HK-2 (cell line): ENCODE data around the gene CLDN1.
A peak's percentile ranks its signal among the peaks of the same experiment; 100 is the strongest.
"Not testable (repeated sequence)": the region's sequence is repeated elsewhere in the genome, so short reads cannot be mapped to it uniquely, and the experiment has no call there.

Source experiments
- DNase-seq: peaks from one replicate; pipeline ENCODE4 v3.0.0-alpha.2; 2018; ENCODE audit not compliant: unreplicated experiment

Gene CLDN1

GRCh38 chr3:190291994-190292584, 30.2 kb downstream of the CLDN1 start:
- no peak for DNase-seq

- no peak for DNase-seq
Observed at GRCh38 chr3:190289989-190290388, 32.3 kb downstream of the CLDN1 start.

DNA sequence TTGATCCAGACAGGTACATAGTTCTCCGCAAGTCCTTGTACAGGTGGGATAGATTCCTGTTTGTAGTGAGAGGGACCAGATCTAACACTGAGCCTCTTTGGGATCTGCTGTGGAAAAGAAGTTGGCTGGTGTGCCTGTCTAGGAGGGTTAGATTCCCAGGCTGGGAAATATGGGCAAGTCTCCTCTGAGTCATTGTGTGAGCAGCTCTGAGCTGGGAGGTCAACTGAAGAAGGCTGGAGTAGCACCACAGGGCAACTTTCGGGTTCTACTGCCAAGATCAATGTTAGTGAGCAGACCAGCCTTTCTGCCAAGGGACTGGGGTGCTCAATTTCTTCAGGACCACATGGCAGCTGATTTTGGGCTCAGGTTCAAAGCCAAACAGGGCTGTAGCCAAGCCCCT, 33.4 kb downstream of the CLDN1 start:
- no peak for DNase-seq

GRCh38 chr3:190286014-190286413, 36.2 kb downstream of the CLDN1 start:
- DNase-seq: no peak

- no peak for DNase-seq
Observed at GRCh38 chr3:190281308-190282051, 40.8 kb downstream of the CLDN1 start.

- DNase-seq: no peak
Observed at GRCh38 chr3:190279690-190280089, 42.6 kb downstream of the CLDN1 start.

DNA sequence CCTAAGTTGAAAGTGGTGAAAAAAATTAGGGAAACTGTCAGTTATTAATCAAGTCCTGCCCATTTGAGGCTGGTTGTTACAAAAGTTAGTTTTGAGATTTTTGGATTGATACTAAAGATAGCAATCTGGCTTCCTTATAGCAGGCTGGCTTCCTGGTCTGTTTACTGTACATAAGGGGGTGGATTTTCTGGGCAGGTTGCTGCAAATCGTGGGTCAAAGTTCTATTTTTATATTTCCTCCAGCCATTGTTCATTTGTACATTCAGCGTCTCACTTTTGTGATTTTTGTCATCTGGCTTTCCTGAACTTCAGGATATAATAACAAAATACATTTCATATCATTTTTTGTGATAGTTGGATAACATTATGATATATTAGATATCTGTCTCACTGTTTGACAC, 49.5 kb downstream of the CLDN1 start:
- DNase-seq: no peak

DNA sequence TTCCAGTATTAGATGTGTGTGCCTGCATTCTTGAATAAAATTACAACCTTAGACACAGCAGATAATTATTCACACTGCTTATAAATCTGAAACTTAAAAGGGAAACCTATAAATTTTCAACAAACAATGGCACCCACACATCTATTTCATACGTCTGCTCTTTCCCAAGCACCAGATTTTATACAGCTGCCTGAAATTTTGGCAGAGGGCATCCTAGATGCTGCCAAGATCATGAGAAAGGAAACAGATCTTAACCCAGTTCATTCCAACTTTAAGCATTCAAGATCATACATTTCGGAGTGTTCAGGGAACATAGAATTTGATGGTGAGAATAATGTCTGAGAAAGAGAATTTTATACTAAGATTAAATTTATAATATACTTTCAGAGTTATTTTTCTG, 53.1 kb downstream of the CLDN1 start:
- DNase-seq: no peak

DNA sequence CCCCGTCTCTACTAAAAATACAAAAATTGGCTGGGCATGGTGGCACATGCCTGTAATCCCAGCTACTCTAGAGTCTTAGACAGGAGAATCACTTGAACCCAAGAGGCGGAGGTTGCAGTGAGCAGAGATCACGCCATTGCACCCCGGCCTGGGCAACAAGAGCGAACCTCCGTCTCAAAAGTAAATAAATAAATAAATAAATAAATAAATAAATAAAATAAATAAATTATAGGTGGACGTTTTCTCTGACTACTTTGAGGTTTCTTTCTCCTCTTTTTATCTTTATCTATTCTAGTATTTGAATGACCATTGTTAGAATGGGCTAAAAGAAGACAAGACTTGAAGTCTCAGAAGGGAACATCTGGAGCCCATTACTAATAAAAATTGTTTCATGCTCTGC, 54.8 kb downstream of the CLDN1 start:
- DNase-seq: not testable (repeated sequence)

DNA sequence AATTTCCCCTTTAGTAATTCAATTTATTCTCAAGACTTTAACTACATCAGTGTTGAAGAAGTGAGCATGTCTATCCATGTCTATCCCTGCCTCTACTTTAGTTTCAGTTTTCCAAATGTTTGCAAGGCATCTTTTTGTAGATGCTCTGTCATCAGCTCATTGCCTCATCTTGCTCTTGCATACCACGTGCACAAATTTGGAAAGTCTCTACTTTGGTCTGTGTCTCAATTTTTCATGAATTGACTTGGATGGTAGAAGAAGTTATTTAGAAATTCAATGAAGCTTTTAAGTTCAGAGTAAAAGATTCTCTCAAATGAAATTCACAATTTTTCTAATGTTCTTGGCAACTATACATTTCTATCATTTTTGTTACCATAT, 55.3 kb downstream of the CLDN1 start:
- DNase-seq: no peak

- DNase-seq: no peak
Observed at GRCh38 chr3:190266265-190266912, 55.9 kb downstream of the CLDN1 start.

DNA sequence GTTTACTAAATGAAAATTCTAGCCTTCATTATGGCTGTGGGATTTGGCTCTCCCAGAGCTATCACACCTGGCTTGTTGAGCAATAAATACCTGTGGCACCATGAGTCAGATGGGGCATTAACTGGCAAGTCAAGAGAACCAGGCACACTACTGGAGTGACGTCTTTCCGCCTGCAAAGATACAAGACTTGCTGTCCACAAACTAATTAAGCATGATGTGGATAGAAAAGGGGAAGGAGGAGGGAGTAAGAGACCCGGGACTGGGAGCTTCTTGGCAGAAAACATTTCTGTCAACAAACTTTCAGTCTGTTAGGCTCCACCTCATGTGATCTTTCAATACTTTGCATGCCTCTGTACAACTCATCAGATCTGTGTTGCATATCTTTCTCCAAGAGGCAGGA, 56.5 kb downstream of the CLDN1 start:
- no peak for DNase-seq

DNA sequence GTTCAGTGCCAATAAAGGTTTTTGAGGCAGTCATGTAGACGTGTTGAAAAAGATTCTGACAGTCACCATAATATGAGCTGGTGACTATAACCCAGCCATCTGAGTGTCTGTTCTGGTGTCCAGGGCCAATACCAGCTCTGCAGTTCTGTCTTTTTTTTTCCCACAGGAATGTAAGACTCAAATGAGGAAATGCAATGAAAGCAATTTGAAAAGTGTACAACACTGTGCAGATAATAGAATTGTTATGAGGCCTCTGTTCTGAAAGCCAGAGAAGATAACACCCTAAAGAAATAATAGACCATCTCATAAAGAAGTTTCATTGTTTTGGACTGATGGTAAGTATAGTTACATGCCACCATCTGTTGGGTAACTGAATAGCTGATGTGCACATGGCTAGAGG, 57.1 kb downstream of the CLDN1 start:
- DNase-seq: no peak

- DNase-seq: no peak
Observed at GRCh38 chr3:190261740-190262139, 60.5 kb downstream of the CLDN1 start.

DNA sequence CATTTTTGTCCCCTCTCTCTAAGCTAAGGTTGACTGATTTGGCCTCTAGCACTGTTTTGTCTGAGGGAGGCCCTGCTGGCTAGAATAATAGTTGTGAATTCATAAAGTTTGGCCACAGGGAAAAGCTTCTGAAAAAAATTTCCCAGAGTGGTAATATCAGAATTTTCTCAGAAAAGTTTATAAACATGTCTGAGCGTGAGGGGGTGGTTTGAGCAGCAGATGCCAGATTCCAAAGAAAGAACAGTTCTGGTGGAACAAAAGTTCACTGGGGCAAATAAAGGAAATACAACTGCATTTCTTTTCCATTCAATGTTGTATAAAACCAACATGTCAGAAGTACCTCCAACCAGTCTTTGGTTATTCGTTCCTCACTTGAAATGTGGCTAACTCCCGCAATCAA, 61.2 kb downstream of the CLDN1 start:
- no peak for DNase-seq

DNA sequence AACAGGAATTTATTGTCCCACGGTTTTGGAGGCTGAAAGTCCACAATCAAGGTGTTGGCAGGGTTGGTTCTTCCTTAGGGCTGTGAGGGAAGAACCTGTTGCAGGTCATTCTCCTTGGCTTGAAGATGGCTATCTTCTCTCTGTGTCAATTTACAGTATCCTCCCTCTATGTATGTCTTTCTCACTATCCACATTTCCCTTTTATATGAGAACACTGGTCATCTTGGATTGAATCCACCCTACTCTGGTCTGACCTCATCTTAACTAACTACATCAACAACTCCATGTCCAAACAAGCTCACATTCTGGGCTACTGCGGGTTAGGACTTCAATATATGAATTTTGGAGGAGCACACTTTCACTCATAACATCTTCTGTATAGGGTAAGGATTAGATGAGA, 61.9 kb downstream of the CLDN1 start:
- no peak for DNase-seq

GRCh38 chr3:190258634-190259033, 63.6 kb downstream of the CLDN1 start:
- peak; percentile 44 for DNase-seq
